ENCODE results near the gene HOXC5.

The HOXC5 gene

GRCh38 chr12:54032627-54033100, at the start of gene HOXC5:
TSS of gene HOXC5 (plus strand) at chr12:54033050. CDS start at chr12:54033123, 73 bp downstream.
- DNase-seq (ENCODE audit: low read depth in 2 of 2) = peak; percentile 37

GRCh38 chr12:53983568-53983949, 49.3 kb upstream of the HOXC5 start:
- no peak for DNase-seq (ENCODE audit: low read depth in 2 of 2)

- no peak for DNase-seq (ENCODE audit: low read depth in 2 of 2)
Observed at GRCh38 chr12:53983950-53984572, 48.8 kb upstream of the HOXC5 start.

GRCh38 chr12:53984901-53985691, 47.8 kb upstream of the HOXC5 start, which contains the start of gene HOXC10:
TSS of gene HOXC10 (plus strand) at chr12:53985146. CDS start at chr12:53985260, 114 bp downstream.
- peak; percentile 68 to 77 for DNase-seq (ENCODE audit: low read depth in 2 of 2)

- no peak for DNase-seq (ENCODE audit: low read depth in 2 of 2)
Observed at GRCh38 chr12:53985692-53985993, 47.2 kb upstream of the HOXC5 start.

- DNase-seq (ENCODE audit: low read depth in 2 of 2) = no peak
Observed at GRCh38 chr12:53985994-53986685, 46.7 kb upstream of the HOXC5 start.

- DNase-seq (ENCODE audit: low read depth in 2 of 2) = no peak
Observed at GRCh38 chr12:53986686-53987483, 46.0 kb upstream of the HOXC5 start.

GRCh38 chr12:53987787-53988230, 45.0 kb upstream of the HOXC5 start:
- no peak for DNase-seq (ENCODE audit: low read depth in 2 of 2)

- no peak for DNase-seq (ENCODE audit: low read depth in 2 of 2)
Observed at GRCh38 chr12:53988541-53989226, 44.2 kb upstream of the HOXC5 start.

- no peak for DNase-seq (ENCODE audit: low read depth in 2 of 2)
Observed at GRCh38 chr12:53989227-53990113, 43.4 kb upstream of the HOXC5 start.

GRCh38 chr12:53990311-53991076, 42.4 kb upstream of the HOXC5 start:
- no peak for DNase-seq (ENCODE audit: low read depth in 2 of 2)

- no peak for DNase-seq (ENCODE audit: low read depth in 2 of 2)
Observed at GRCh38 chr12:53991077-53991460, 41.8 kb upstream of the HOXC5 start.

- no peak for DNase-seq (ENCODE audit: low read depth in 2 of 2)
Observed at GRCh38 chr12:53992377-53992889, 40.4 kb upstream of the HOXC5 start.

- DNase-seq (ENCODE audit: low read depth in 2 of 2) = no peak
Observed at GRCh38 chr12:53993162-53994008, 39.5 kb upstream of the HOXC5 start.

GRCh38 chr12:53994009-53994263, 38.9 kb upstream of the HOXC5 start:
- no peak for DNase-seq (ENCODE audit: low read depth in 2 of 2)

GRCh38 chr12:53994264-53995001, 38.4 kb upstream of the HOXC5 start:
- no peak for DNase-seq (ENCODE audit: low read depth in 2 of 2)

- no peak for DNase-seq (ENCODE audit: low read depth in 2 of 2)
Observed at GRCh38 chr12:53995002-53995377, 37.9 kb upstream of the HOXC5 start.
